H9 (cell line): ENCODE results near the gene PRSS27. TPM values are rescaled to one million over a fixed set of nuclear protein-coding genes. Genes with fewer than 3 reads are reported as not detected.

Source experiments
- DNase-seq: peaks from one replicate; pipeline ENCODE4 v3.0.0-alpha.2; 2017
- H2AFZ ChIP-seq: one replicate; pipeline ENCODE4 v1.6.1; 2013; ENCODE audit warnings: mild to moderate bottlenecking, low read length, control low read depth, moderate library complexity
- H2AK5ac ChIP-seq: 2 replicates; pipeline ENCODE4 v1.6.1; 2013; ENCODE audit warnings: low read length, control low read depth, mixed read lengths; ENCODE audit not compliant: insufficient read length
- H2BK120ac ChIP-seq: one replicate; pipeline ENCODE4 v1.6.1; 2013; ENCODE audit warnings: low read depth, mild to moderate bottlenecking, low read length, control low read depth, inconsistent platforms; ENCODE audit not compliant: poor library complexity, severe bottlenecking
- H2BK12ac ChIP-seq: 2 replicates; pipeline ENCODE4 v1.6.1; 2013; ENCODE audit warnings: low read length, control low read depth, mixed read lengths, low read depth; ENCODE audit not compliant: insufficient read length
- H2BK15ac ChIP-seq: 2 replicates; pipeline ENCODE4 v1.6.1; 2013; ENCODE audit warnings: low read depth, low read length, control low read depth
- H2BK20ac ChIP-seq: one replicate; pipeline ENCODE4 v1.6.1; 2013; ENCODE audit warnings: low read depth, mild to moderate bottlenecking, low read length, control low read depth, inconsistent platforms; ENCODE audit not compliant: poor library complexity, severe bottlenecking
- H2BK5ac ChIP-seq: 2 replicates; pipeline ENCODE4 v1.6.1; 2013; ENCODE audit warnings: low read length, control low read depth, mixed read lengths; ENCODE audit not compliant: insufficient read length
- H3K14ac ChIP-seq: 2 replicates; pipeline ENCODE4 v1.6.1; 2013; ENCODE audit warnings: low read length, control low read depth; ENCODE audit not compliant: insufficient read depth
- H3K18ac ChIP-seq: 2 replicates; pipeline ENCODE4 v1.6.1; 2013; ENCODE audit warnings: low read depth, mild to moderate bottlenecking, mixed read lengths, low read length, control low read depth; ENCODE audit not compliant: insufficient read length
- H3K23ac ChIP-seq: 2 replicates; pipeline ENCODE4 v1.6.1; 2013; ENCODE audit warnings: low read length, control low read depth, mixed read lengths, low read depth; ENCODE audit not compliant: insufficient read length
- H3K23me2 ChIP-seq: 2 replicates; pipeline ENCODE4 v1.6.1; 2013; ENCODE audit warnings: low read depth, mild to moderate bottlenecking, mixed read lengths, low read length, control low read depth; ENCODE audit not compliant: insufficient read length, poor library complexity, severe bottlenecking
- H3K27ac ChIP-seq: 2 replicates; pipeline ENCODE4 v1.5.1; 2013; ENCODE audit warnings: low read length, control low read depth, mixed read lengths, low read depth; ENCODE audit not compliant: insufficient read length
- H3K27me3 ChIP-seq: 2 replicates; pipeline ENCODE4 v1.6.1; 2013; ENCODE audit warnings: low read length, control low read depth, inconsistent platforms; ENCODE audit not compliant: insufficient read depth
- H3K4ac ChIP-seq: 2 replicates; pipeline ENCODE4 v1.6.1; 2013; ENCODE audit warnings: low read depth, mild to moderate bottlenecking, control low read depth, inconsistent platforms, low read length, moderate library complexity
- H3K4me1 ChIP-seq: 2 replicates; pipeline ENCODE4 v1.6.1; 2013; ENCODE audit warnings: low read length, control low read depth, inconsistent platforms; ENCODE audit not compliant: insufficient read depth
- H3K4me2 ChIP-seq: 2 replicates; pipeline ENCODE4 v1.6.1; 2013; ENCODE audit warnings: low read length, control low read depth, mixed read lengths; ENCODE audit not compliant: insufficient read length, insufficient read depth
- H3K56ac ChIP-seq: 2 replicates; pipeline ENCODE4 v1.6.1; 2013; ENCODE audit warnings: low read depth, mild to moderate bottlenecking, mixed read lengths, low read length, control low read depth; ENCODE audit not compliant: insufficient read length
- H3K79me1 ChIP-seq: 2 replicates; pipeline ENCODE4 v1.6.1; 2013; ENCODE audit warnings: low read depth, mild to moderate bottlenecking, moderate library complexity, low read length, control low read depth, inconsistent platforms; ENCODE audit not compliant: insufficient read depth, poor library complexity, severe bottlenecking
- H3K79me2 ChIP-seq: 2 replicates; pipeline ENCODE4 v1.6.1; 2013; ENCODE audit warnings: low read length, control low read depth, inconsistent platforms; ENCODE audit not compliant: insufficient read depth
- H3K9ac ChIP-seq: 2 replicates; pipeline ENCODE4 v1.6.1; 2013; ENCODE audit warnings: low read length, control low read depth, mixed read lengths; ENCODE audit not compliant: insufficient read length; ENCODE audit errors: extremely low read depth
- H3K9me3 ChIP-seq: one replicate; pipeline ENCODE4 v1.6.1; 2013; ENCODE audit warnings: low read depth, low read length, inconsistent platforms; ENCODE audit not compliant: control insufficient read depth
- H3T11ph ChIP-seq: one replicate; pipeline ENCODE4 v1.6.1; 2013; ENCODE audit warnings: mild to moderate bottlenecking, low read length, control low read depth, inconsistent platforms
- H4K20me1 ChIP-seq: one replicate; pipeline ENCODE4 v1.6.1; 2013; ENCODE audit not compliant: control insufficient read depth, insufficient read length, insufficient read depth
- H4K5ac ChIP-seq: 2 replicates; pipeline ENCODE4 v1.6.1; 2013; ENCODE audit warnings: low read depth, mild to moderate bottlenecking, mixed read lengths, low read length, control low read depth; ENCODE audit not compliant: insufficient read length
- H4K8ac ChIP-seq: replicated peaks from 2 replicates; pipeline ENCODE4 v1.6.1; 2013; ENCODE audit warnings: low read length, control low read depth, mixed read lengths, low read depth; ENCODE audit not compliant: insufficient read length
- H4K91ac ChIP-seq: 2 replicates; pipeline ENCODE4 v1.6.1; 2013; ENCODE audit warnings: low read depth, mild to moderate bottlenecking, moderate library complexity, mixed read lengths, low read length, control low read depth; ENCODE audit not compliant: insufficient read length
- H3K27ac Mint-ChIP-seq, 3 experiments: 2 replicates in 2 of 3; 3 replicates in 1 of 3; pipeline ENCODE4 v1.8.0; 2020 to 2021; ENCODE audit warnings: mixed read lengths in 3 of 3, mild to moderate bottlenecking in 1 of 3, moderate library complexity in 1 of 3
- H3K27me3 Mint-ChIP-seq: 2 replicates; pipeline ENCODE4 v1.8.0; 2021; ENCODE audit warnings: low read depth, mild to moderate bottlenecking, moderate library complexity, mixed read lengths
- H3K36me3 Mint-ChIP-seq, 3 experiments: 2 replicates in 2 of 3; 3 replicates in 1 of 3; pipeline ENCODE4 v1.8.0; 2020 to 2021; ENCODE audit warnings: low read depth in 3 of 3, mixed read lengths in 3 of 3; ENCODE audit not compliant: insufficient read depth in 1 of 3
- H3K4me1 Mint-ChIP-seq, 2 experiments: 2 replicates each; pipeline ENCODE4 v1.8.0; 2020; ENCODE audit warnings: mixed read lengths in 2 of 2
- H3K4me3 Mint-ChIP-seq, 2 experiments: 2 replicates in 1 of 2; 3 replicates in 1 of 2; pipeline ENCODE4 v1.8.0; 2020 to 2021; ENCODE audit warnings: mild to moderate bottlenecking in 2 of 2, mixed read lengths in 2 of 2, moderate library complexity in 1 of 2
- H3K9me3 Mint-ChIP-seq, 2 experiments: 2 replicates in 1 of 2; 3 replicates in 1 of 2; pipeline ENCODE4 v1.8.0; 2020; ENCODE audit warnings: mild to moderate bottlenecking in 2 of 2, mixed read lengths in 2 of 2, moderate library complexity in 1 of 2
- WGBS: extraction: QIAGEN DNeasy Blood & Tissue Kit; methylation state at CpG from one replicate; pipeline ENCODE4 v1.1.7; 2013; ENCODE audit warnings: missing lambda C conversion rate, low lambda C conversion rate, mixed read lengths; ENCODE audit not compliant: insufficient read length; ENCODE audit errors: extremely low coverage; 5-methylcytosine and 5-hydroxymethylcytosine counted together
- total RNA-seq: library from RNA; stranded (reverse); gene quantifications from 2 replicates; pipeline ENCODE4 v1.2.1, GENCODE V29; 2021
- TF ChIP-seq, protein P1 (sequence below): fragments of 200-600 bp; sonication (generic); conservative IDR thresholded peaks from 3 replicates; pipeline ENCODE4 v1.8.0; 2021; ENCODE audit warnings: antibody characterized with exemption, mild to moderate bottlenecking

PRSS27 gene
- total RNA-seq, 1 experiment from 2014 or later = 5.0 TPM

GRCh38 chr16:2734844-2735515, 15.0 kb upstream of the PRSS27 start:
- DNase-seq = no peak
- H3K4me3 Mint-ChIP-seq = no peak overlapping the region
- Histone ChIP-seq H4K91ac (no peak overlapping the region), H4K8ac (no peak overlapping the region), H3K79me2 (no peaks in the 10 kb centered on the region), H3K27me3 (no peaks in the 10 kb centered on the region), H3K9ac (no peak overlapping the region), H2AFZ (no peak overlapping the region), H3K4ac (no peak overlapping the region), H2BK12ac (no peak overlapping the region), H3K4me2 (no peak overlapping the region), H3T11ph (no peak overlapping the region), H3K27ac (no peak overlapping the region), H3K9me3 (no peaks in the 10 kb centered on the region), H3K56ac (no peak overlapping the region), H2BK20ac (no peak overlapping the region), H3K79me1 (no peaks in the 10 kb centered on the region), H2BK120ac (no peak overlapping the region), H3K23me2 (no peaks in the 10 kb centered on the region), H2AK5ac (no peak overlapping the region), H4K5ac (no peak overlapping the region), H3K23ac (no peak overlapping the region), H3K18ac (no peak overlapping the region), H3K4me1 (no peaks in the 10 kb centered on the region), H4K20me1 (no peaks in the 10 kb centered on the region), H3K14ac (no peak overlapping the region), H2BK15ac (no peak overlapping the region), H2BK5ac (peak overlapping the region; percentile 26)
- no peaks in the 10 kb centered on the region for H3K36me3 Mint-ChIP-seq
- TF ChIP-seq, protein P1, sequence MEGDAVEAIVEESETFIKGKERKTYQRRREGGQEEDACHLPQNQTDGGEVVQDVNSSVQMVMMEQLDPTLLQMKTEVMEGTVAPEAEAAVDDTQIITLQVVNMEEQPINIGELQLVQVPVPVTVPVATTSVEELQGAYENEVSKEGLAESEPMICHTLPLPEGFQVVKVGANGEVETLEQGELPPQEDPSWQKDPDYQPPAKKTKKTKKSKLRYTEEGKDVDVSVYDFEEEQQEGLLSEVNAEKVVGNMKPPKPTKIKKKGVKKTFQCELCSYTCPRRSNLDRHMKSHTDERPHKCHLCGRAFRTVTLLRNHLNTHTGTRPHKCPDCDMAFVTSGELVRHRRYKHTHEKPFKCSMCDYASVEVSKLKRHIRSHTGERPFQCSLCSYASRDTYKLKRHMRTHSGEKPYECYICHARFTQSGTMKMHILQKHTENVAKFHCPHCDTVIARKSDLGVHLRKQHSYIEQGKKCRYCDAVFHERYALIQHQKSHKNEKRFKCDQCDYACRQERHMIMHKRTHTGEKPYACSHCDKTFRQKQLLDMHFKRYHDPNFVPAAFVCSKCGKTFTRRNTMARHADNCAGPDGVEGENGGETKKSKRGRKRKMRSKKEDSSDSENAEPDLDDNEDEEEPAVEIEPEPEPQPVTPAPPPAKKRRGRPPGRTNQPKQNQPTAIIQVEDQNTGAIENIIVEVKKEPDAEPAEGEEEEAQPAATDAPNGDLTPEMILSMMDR = no peak
- no peaks in the 10 kb centered on the region; the same call in 1 of the 2 replicates for H3K27me3 Mint-ChIP-seq
- no peak overlapping the region for H3K27ac Mint-ChIP-seq
- whole genome bisulfite sequencing = no CpG with 5 or more reads among the region's 10 CpGs
- H3K4me1 Mint-ChIP-seq = peaks cover 4 to 16% of the 10 kb centered on the region in 2 experiments; a peak in 2 of 4 replicates
- no peaks in the 10 kb centered on the region for H3K9me3 Mint-ChIP-seq
